HG02885 (cell line): ENCODE data around the gene BRSK2.

Experiments
- ATAC-seq: cut with Tn5 transposase; IDR thresholded peaks from one replicate; pipeline ENCODE4 v1.9.1; 2021; ENCODE audit warnings: mild to moderate bottlenecking; ENCODE audit not compliant: unreplicated experiment, poor library complexity

The BRSK2 gene

DNA sequence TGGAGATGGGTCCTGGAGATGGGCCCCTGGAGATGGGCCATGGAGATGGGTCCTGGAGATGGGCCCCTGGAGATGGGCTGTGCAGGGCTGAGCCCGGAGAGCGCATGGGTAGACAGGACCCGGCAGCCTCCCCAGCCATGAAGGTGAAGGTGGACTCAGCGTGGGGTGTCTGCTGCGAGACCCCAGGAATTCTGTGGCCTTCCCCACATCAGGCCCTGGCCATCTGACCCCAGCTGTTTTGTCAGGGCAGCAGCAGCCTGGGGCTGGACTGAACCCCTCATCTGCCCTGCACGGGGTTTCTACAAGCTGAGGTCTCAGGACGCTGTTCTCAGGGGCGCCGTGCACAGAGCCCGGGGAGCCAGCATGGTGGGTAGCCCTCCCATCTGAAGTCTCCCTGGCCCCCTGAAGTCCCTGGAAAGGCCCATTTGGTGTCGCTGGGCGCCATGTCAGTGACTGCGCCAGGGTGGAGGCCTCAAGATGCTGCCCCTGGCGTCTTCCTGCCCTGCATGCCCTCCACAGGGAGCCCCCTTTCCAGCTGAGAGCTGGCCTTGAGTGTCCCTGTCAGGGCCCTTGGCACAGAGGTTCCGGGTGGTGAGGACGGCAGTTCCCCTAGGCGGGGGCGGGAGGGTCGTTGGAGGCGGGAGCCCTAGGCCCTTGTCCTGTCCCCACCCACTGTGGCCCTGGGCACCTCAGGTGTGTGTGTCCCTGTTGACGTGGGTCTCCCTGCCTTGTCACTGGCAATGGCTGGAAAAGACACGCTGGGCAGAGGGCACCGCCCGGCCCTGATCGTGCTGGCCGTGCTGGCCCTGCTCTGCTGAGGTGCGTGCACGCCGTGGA is 5.4 kb downstream of the BRSK2 start:
- ATAC-seq: no peak

DNA sequence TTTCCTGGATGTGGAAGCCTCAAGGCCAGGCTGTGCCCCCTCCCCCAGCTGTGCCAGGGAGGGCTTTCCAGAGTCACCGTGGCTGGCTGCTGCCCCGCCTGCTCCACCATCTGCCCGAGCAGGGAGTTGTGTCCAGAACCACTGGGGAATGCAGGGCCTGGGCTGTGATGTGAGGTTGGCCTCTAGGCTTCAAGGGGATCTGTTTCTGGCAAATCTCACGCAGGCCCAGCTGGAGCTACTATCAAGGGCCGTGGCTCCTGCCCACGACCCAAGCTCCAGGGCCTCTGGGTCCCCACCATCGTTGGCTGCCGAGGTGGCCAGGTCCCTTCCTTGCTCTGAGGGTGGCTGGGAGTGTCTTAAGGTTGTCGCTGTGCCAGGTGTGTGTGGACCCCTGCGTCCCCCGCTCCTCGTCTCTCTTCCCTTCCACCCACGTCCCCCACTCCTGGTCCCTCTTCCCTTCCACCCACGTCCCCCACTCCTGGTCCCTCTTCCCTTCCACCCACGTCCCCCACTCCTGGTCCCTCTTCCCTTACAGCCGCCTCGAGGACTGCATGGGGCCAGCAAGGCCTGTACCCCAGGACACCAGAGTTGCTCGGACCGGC is 6.1 kb downstream of the BRSK2 start:
- no peak for ATAC-seq

DNA sequence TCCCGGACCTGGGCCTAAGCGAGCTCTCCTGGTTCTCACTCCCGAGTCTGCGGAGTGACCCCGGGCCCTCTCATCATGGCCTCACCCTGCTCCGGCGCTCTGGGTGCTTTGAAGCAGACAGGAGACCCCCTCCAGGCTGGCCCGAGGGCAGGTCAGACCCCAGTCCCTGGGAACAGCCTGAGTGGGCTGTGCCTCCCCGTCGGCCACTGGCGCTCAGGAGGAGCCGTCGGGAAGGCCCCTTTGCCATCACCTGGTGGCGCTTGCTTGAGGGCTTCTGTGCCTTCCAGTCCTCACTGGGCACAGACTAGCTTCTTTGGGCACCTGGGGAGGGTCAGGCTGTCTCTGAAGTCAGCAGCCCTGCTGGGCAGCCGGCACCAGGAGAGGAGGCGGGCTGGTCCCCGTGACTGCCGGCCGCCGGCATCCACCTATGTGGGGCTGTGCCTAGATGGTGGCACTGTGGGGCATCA is 6.7 kb downstream of the BRSK2 start:
- ATAC-seq: no peak

DNA sequence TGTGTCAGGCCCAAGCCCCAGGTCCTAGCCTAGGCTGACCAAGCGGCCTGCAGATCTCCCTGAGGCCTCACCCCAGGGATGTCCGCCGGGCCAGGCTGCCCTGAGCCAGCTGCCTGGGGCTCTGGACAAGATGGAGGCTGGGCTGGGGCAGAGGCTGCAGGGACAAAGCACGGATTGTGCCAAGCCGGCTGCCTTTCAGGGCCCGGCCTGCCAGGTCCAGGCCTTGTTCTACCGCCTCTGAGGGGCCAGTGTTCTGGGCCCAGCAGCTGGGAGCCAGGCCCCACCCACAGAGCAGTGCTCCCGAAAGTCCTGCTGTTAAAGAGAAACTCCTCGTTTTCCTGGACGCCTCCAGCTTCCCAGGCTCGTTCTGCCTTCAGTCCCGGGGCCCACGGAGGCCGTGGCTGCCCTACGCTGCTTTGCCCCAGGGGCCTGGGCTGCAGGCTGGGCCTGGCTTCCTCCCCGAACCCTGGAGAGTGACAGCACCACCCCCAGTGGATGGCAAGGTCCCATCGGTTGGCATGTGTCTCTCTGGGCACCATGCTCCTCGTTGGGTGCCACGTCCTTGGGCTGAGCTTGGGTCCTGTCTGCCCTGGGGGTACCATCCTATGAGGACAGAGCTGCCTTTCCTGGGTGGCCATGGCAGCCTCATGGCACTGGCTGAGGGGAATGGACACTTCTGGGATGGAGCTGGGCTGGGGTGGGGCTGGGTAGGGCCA is 7.6 kb downstream of the BRSK2 start:
- no peak for ATAC-seq

DNA sequence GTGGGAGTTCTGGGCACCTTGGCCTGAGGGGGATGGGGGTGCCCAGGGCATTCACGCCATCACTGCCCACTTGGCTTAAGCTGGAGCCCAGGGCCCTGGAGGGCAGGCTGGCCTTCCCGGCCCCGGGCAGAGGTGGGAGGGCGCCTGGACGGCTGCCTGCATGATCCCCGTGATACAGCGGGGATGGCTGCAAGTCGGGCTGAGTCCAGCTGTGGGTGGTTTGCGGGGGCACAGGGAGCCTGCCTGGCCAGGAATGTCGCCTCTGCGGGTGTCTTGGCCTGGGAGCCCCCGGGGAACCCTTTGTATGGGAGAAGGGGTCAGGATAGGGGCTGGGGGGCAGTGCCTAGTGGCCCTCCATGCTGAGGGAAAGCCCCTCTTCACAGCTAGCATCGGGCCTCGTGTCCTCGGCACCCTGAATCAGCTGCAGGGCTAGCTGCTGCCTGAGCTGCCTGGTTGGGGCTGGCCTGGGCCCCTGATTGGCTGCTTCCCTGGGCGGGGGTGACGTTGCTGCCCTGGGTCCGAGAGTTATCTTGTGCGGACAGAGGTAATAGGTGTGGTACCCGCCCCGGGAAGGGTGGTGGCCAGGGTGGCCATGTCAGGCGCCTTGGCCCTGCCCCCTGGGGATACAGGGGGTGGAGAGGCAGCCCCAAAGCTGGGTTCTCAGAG is 8.3 kb downstream of the BRSK2 start:
- ATAC-seq: no peak

DNA sequence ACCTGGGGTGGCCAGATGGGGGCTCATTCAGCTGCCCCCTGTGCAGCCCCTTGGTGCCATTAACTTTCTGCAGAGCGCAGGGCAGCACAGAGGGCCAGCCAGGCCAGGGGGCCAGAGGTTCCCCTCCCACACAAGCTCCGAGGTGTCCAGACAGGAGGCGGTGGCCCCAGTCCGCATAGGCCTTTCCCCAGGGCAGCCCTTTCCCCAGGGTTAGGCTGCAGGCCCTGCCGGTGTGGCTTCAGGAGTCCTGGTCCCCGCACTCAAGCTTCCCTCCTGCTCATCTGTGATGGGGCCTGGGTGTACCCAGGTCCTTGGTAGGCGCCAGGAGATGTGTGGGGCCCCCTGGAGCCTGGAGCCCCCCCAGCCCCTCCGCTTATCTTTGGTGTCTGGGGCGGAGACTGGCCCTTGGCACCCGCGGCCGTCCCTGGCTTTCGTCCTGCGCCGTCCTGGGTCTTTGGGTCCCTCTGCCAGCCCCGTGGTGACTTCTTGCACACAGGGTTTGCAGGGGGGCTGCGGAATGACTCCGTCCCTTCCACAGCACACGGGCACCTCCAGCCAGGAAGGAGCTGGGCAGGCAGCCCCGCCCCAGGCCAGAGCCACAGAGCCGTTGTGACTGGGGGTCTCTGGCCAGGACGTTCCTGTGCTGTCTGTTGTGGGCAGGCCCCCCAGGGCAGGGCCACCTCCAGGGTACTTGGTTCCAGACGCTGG is 8.9 kb downstream of the BRSK2 start:
- no peak for ATAC-seq

DNA sequence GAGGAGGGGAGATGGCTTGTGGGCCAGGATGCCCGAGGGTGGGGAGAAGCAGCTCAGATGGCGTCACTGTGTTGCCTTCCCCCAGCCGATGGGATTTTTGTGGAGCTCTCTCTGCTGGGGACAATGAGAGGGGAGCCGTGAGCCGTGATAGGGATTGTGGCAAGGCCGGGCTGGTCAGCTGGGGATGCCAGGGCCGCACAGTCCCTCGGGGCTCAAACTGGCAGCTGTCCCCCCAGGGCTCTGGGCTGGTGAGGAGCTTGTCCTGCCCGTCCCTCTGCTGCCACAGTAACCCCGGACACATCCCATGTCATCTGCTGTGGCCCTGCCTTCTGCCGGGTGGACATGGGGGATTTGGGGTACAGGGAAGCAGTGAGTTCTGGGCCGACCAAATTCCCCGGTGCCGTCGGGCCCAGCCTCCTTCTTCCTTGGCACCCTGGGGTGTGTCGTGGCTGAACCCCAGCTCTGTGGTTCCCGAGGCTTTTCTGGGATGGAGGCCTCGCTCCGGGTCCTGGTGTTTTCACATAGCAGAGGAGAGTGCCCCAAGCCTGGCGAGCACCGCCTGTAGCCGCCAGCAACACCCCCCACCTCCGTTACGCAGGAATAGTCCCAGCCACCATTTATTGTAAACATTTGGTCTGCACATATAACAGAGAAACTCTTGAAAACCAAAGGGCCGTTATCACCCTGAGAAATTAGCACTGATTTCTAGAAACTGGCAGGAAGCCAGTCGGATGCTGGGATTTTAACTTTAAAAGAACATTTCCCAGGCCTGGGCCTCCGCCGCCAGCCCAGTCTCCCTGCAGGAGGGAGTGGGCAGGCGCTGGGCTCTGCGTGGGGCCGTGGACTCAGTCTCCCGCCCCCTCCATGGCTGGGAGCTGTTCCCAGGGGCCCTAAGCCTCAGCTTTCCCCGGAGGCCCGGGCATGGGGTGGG is 9.9 kb downstream of the BRSK2 start:
- no peak for ATAC-seq

DNA sequence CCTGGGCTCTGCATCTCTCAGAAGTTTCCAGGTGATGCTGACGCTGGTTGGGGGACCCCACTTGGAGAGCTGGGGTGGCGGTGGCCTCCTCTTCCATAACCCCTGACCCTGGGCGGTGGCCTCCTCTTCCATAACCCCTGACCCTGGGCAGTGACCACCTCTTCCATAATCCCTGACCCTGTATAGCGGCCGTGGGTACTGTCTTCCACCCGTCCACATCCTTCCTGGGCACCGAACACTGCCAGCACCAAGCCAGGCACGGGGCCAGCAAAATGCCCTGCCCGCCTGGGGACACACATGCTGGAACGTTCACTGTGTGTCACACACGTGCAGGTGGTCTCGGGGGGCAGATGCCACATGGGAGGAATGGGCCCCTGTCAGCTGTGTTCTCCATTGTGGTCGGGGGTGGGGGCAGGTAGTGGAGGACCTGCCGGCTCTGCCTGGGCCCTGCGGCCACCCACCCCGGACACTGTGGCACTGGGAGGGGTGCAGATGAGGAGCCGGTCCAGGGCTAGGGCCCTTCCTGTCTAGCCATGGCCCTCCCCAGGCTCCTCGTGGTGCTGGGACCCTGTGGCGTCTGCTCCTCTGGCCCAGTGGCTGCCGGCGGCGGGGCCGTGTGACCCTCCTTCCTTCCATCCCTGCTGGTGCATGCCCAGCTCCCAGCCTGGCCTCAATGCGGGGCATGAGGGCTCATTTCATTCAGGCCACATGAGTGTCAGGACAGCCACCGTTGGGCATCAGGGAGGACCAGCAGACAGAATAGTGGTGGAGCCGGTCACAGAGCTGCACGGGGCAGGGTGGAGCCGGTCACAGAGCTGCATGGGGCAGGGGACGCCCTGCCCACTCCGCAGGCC is 10.8 kb downstream of the BRSK2 start:
- ATAC-seq: no peak

DNA sequence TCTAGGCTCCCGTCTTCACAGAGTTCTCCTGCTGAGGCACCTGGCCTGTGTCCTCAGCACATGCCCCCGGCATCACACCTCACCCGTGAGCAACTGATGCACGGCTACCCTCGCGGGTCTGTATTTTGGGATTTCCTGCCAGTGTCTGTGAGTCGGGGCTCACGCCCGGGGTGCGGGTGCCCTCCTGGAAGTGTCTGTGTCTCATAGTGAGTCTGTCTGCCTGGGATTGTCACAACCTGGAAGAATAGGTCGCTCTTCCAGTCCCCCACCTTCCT is 11.4 kb downstream of the BRSK2 start:
- no peak for ATAC-seq

DNA sequence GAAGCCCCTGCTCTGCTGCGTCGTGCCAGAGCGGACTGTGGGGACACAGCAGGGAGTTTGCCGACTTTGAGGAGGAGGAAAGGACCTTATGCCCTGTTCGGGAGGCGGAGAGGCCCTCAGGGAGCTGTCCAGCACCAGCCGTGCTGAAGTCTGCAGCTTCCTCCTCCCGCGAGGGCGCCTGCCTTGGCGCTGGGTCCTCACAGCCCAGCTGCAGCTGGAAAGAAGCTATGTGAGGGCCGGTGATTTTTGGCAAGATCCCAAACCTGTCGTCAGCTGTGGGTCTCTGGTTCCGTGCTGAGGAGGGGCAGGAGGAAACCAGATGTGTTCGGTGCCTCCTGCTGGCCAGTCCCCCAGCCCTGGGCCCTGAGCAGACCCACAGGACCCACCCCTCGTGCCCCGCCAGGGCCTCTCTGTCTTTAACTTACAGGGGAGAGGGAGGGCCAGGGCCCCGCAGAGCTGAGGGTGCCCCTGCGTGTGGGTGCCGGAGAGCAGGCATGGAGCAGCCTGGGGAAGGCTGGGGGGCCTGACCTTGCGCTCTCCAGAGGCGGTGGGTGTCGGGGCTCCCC is 12.0 kb downstream of the BRSK2 start:
- no peak for ATAC-seq

DNA sequence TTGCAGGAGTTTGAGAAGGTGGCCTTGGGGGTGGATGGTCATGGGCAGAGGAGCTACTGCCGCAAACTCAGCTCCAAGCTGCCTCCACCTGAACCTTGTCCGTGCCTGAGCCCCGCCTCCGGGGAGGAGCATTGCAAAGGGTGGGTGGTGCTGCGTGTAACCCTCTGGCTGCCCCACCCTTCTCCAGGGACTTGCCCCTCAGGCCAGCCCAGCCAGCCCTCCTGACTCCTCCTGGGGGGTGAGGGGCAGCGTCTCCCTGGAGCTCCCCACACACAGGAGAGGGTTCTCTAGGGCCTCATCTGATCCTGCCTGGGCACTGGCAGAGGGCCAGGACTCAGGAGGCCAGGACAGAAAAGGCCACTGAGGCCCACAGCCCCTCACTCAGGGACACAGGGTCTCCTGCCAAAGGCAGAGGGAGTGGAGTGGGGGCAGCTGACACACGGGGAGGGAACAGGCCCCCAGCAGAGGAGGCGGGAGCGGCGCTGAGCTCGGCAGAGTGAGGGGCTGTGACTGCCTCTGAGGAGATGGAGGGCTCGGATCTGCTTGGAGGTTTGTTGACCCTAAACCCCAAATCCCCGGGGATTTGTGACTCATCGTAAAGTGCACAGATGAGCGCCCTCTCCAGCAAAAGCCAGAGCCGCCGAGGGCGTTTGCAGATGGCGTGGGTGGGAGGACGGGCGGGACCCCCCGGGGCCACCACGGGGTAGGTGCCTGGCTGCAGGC is 12.8 kb downstream of the BRSK2 start:
- ATAC-seq: no peak

DNA sequence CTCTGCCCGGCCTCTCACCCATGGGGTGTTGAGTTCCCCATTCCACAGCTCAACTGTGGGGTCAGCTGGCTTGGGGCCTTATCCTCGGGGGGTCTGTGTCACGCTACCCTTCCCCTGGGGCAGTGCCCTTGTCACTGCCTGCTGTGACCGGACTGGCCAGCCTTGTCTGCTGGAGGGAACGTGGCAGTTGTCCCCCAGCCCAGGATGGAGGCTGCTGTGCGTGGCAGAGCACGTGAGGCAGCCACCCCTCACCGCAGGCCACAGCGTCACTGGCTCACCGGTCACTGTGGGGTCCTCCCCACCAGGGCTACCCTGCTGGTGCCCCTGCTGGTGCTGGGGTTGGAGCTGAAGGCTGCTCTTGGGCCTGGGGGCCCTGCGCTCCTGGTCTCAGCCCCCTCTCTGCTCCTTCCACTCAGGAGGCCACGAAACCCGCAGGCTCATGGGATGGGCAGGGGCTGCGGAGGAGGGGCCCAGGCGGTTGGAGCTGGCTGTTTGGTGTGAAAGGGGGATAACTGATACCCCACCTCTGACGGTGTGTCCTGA is 13.4 kb downstream of the BRSK2 start:
- no peak for ATAC-seq

DNA sequence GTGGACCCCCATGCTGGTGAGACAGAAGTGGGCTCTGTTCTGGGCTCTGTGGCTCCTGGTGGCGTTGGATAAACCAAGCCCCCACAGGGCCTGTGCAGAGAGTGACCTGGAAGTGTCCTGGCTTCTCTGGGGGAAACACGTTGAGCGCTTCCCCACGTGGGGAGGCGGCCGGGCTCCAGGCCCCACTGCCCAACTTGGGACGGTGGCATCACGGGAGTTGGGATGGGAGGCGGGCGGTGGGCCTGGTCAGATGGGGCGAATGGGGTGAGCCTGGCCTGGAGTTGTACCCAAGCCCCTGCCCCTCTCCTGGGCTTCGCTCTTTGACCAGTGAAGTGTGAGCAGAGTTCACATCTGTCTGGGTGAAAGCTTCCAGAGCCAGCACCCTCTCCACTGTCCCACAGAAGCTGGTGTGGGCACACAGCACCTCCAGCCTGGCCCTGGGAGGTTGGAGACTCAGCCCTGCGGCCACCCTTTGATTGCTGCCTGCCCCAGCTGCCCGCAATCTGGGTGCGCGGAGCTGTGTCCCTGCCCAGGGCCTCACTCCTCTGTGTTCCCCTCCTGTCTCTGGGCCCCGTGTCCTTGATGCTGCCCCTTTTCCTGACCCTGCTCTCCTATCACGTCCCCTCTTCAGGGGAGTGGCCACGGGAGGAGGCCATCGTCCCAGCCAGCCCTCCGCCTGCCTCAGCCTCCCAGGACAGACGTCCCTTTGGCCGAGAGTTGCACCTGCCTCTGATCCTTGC is 14.2 kb downstream of the BRSK2 start:
- no peak for ATAC-seq

DNA sequence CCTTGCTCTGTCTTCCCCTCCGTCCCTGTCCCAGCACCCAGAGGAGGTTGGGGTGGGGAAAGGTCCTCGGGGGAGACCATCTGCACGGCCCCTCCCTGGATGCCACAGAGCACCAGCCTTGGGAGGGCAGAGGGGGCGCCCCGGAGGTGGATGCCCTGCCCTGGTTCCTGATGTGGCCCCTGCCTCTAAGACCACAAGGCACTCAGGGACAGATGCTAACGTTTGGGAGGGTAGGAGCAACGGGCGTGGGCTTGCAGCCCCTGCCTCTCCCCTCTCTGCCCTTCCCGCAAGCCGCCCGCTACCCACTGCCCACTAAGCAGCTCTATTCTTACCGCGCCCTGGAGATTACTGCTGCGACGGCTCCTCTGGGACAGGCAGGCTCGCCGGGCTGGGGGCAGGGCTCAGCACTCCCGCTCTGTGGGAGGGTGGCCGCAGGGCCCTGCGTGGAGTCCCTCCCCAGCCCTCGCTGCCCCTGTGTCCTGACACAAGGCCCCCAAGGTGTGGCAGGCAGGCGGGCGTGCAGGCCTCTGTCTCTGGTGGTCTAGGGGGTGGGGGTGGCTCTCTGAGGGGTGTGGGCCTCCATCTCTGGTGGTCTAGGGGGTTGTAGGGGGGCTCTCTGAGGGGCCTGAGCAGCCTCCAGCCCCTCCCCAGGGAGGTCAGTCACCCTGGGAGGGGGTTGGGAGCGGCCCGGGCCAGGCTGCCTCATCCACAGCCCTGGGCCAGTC is 14.9 kb downstream of the BRSK2 start:
- no peak for ATAC-seq

DNA sequence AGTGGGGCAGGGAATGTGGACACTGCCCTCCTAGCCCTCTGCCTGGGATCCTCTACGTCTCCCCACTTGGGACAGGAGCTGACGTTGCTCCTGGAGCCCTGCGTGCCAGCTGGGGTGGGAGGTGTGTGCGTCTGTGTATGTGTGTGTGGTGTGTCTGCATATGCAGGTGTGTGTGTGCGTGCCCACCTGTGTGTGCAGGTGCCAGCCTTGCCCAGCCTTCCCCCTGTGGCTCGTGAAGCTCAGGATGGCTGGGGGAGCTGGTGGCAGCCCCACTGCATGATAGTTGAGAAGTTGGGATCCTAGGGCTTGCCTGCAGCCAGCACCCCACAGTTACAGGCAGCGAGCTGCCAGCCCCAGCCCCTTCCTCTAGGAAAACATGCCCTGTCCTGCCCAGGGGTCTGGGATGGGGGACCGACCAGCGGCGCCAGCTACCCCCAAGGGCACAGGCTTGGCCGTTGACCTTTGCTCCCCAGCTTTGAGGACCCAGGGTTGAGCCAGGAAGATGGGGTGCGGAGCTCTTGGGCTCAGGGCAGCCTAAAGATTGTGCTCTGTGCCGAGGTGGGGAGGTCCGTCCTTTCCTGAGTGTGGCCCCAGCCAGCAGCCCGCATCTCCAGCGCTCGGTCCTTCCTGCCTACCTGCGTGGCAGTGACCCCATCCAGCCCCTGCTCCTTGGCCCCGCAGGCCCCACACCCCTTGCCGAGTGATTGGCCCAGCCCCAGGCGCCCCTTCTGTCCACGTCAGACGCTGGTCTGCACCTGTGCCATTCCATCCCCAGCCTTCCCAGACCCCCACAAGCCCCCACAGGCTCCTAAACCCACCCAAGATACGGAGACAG is 15.7 kb downstream of the BRSK2 start:
- no peak for ATAC-seq
